Ascending aorta (tissue), 2 donors: ENCODE results near the gene SEMA5B. TPM values are rescaled to one million over a fixed set of nuclear protein-coding genes. Genes with fewer than 3 reads are reported as not detected.

Experiments used
- DNase-seq, 2 donors: peaks; one replicate each; pipeline ENCODE4 v3.0.0-alpha.2; 2019; ENCODE audit warnings: low spot score in 2 of 2
- H3K27ac ChIP-seq, 2 donors: fragments of 200-600 bp; sonication (generic); one replicate each; pipeline ENCODE4 v1.5.1; 2016 to 2017; ENCODE audit warnings: mild to moderate bottlenecking in 1 of 2
- H3K27me3 ChIP-seq: fragments of 200-600 bp; sonication (generic); one replicate; pipeline ENCODE4 v1.5.1; 2017
- H3K36me3 ChIP-seq, 2 donors: fragments of 200-600 bp; sonication (generic); one replicate each; pipeline ENCODE4 v1.5.1; 2016
- H3K4me1 ChIP-seq, 2 donors: fragments of 200-600 bp; sonication (generic); one replicate each; pipeline ENCODE4 v1.5.1; 2016 to 2017; ENCODE audit warnings: mild to moderate bottlenecking in 1 of 2
- H3K4me3 ChIP-seq, 2 donors: fragments of 200-600 bp; sonication (generic); one replicate each; pipeline ENCODE4 v1.5.1; 2016 to 2017; ENCODE audit warnings: mild to moderate bottlenecking in 1 of 2
- H3K9me3 ChIP-seq, 2 donors: fragments of 200-600 bp; sonication (generic); one replicate each; pipeline ENCODE4 v1.5.1; 2016
- CTCF ChIP-seq, 3 experiments: fragments of 200-600 bp in 2 of 3; fragments of 450-650 bp in 1 of 3; sonication (generic) in 2 of 3; IDR thresholded peaks; one replicate each; pipeline ENCODE4 v1.5.1; 2016 to 2019; ENCODE audit warnings: antibody characterized with exemption in 3 of 3, mild to moderate bottlenecking in 1 of 3, moderate library complexity in 1 of 3
- intact Hi-C: fragments of 100-400 bp; cut with DNase I; formaldehyde crosslinking; loops from one replicate; pipeline ENCODE4 v1.15.1; 2023
- total RNA-seq: library from RNA; depleted of rRNA; stranded (reverse); fragments of >200 nt; gene quantifications from one replicate; pipeline ENCODE4 v1.1.0, GENCODE V29; 2016

Gene SEMA5B
- total RNA-seq, 1 donor from 2014 or later: 0.85 TPM

DNA sequence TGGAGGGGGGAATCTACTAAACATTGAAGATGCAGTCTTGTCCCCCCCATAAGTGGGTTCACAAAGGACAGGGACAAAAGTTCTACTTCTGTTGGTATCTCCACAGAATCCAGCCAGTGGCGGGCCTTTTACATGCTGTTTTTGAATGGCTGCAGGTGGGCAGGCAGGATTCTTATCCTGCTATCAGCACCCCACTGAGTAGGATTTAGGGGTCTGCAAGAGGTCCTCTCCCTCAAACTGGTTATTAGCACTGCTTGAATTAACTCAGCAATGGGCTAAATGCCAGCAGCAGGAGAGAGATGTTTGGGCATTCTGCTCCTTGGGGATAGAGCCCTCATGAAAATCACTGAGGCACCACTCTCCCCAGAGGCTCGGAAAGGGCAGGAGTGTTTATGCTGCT is 40.3 kb downstream of the SEMA5B start:
- Histone ChIP-seq H3K27ac (no peak overlapping the region), H3K4me1 (peaks cover 0 to 2% of the 10 kb centered on the region in 2 donors), H3K36me3 (no peaks in the 10 kb centered on the region), H3K9me3 (no peaks in the 10 kb centered on the region), H3K4me3 (no peak overlapping the region), H3K27me3 (peaks cover 3% of the 10 kb centered on the region)
- no peak for DNase-seq
- intact Hi-C loops: no loop called here
- TF ChIP-seq CTCF (IDR thresholded peaks at IDR 0.05): no peak

- no peak overlapping the region for H3K4me3 ChIP-seq
- H3K36me3 ChIP-seq: no peaks in the 10 kb centered on the region
- DNase-seq: no peak
- H3K4me1 ChIP-seq: peaks cover 0 to 2% of the 10 kb centered on the region in 2 donors
- H3K27me3 ChIP-seq: peaks cover 3% of the 10 kb centered on the region
- intact Hi-C loops: no loop called here
- no peak overlapping the region for H3K27ac ChIP-seq
- no peaks in the 10 kb centered on the region for H3K9me3 ChIP-seq
- TF ChIP-seq CTCF (IDR thresholded peaks at IDR 0.05): no peak
These were observed 40.8 kb downstream of the SEMA5B start for GRCh38 chr3:122986693-122987179.

DNA sequence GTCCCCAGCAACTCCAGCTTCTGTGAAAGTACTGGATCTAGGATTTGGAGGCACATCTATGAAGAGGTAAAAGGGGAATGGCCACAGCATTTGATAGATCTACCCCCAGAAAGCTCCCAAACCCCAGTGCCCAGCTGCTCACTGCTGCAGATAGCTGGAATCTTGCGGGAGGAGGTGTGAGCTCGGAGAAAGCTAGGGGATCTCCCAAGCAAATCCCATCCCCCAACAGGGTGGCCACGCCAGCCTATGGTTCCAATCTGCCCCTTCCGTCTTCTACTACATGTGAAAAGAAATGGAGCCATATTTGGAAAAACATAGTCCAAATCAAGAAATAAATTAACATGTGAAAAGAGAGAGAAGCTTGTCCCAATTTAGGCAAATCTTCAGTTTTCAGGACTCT is 42.0 kb downstream of the SEMA5B start:
- H3K36me3 ChIP-seq: no peaks in the 10 kb centered on the region
- no peak for DNase-seq
- H3K27me3 ChIP-seq: peaks cover 3% of the 10 kb centered on the region
- H3K27ac ChIP-seq: no peak overlapping the region
- peaks cover 0 to 2% of the 10 kb centered on the region in 2 donors for H3K4me1 ChIP-seq
- H3K9me3 ChIP-seq: no peaks in the 10 kb centered on the region
- no peak overlapping the region for H3K4me3 ChIP-seq
- no peak for TF ChIP-seq CTCF (IDR thresholded peaks at IDR 0.05)
- intact Hi-C loops: loop anchor here (2.0 kb wide), 1 partner anchor 15 kb away; no protein-coding TSS in a partner anchor

- TF ChIP-seq CTCF (IDR thresholded peaks at IDR 0.05): no peak
- intact Hi-C loops: loop anchor here (2.0 to 5.0 kb wide), 2 partner anchors 16 to 42 kb away; no protein-coding TSS in a partner anchor
- H3K36me3 ChIP-seq: no peaks in the 10 kb centered on the region
- H3K27ac ChIP-seq: no peak overlapping the region
- H3K27me3 ChIP-seq: peaks cover 3% of the 10 kb centered on the region
- DNase-seq: no peak
- H3K9me3 ChIP-seq: no peaks in the 10 kb centered on the region
- peaks cover 0 to 2% of the 10 kb centered on the region in 2 donors for H3K4me1 ChIP-seq
- H3K4me3 ChIP-seq: no peak overlapping the region
These were observed 42.9 kb downstream of the SEMA5B start for GRCh38 chr3:122984650-122985049.

GRCh38 chr3:122984007-122984406 is 43.6 kb downstream of the SEMA5B start:
- H3K4me1 ChIP-seq: peaks cover 0 to 5% of the 10 kb centered on the region in 2 donors
- H3K4me3 ChIP-seq: no peak overlapping the region
- no peak overlapping the region for H3K27ac ChIP-seq
- H3K27me3 ChIP-seq: peaks cover 3% of the 10 kb centered on the region
- DNase-seq: no peak
- no peaks in the 10 kb centered on the region for H3K9me3 ChIP-seq
- TF ChIP-seq CTCF (IDR thresholded peaks at IDR 0.05): no peak
- H3K36me3 ChIP-seq: no peaks in the 10 kb centered on the region
- intact Hi-C loops: loop anchor here (2.0 to 5.0 kb wide), 2 partner anchors 17 to 42 kb away; no protein-coding TSS in a partner anchor
